DND-41 (cell line): ENCODE results near the gene OLFML2A.

Experiments
- ATAC-seq: fragments of 200-7000 bp; cut with Tn5 transposase; 3 replicates; pipeline ENCODE4 v1.9.1; 2021; ENCODE audit warnings: low read depth; ENCODE audit not compliant: insufficient read depth
- DNase-seq: peaks from one replicate; pipeline ENCODE4 v3.0.0-alpha.2; 2020
- H2AFZ ChIP-seq: 2 replicates; pipeline ENCODE4 v1.6.0; 2012; ENCODE audit warnings: low read depth, low read length
- H3K27ac ChIP-seq: 2 replicates; pipeline ENCODE4 v1.5.1; 2012; ENCODE audit warnings: low read length, inconsistent platforms
- H3K27me3 ChIP-seq: fragments of 200-600 bp; sonication (generic); 2 replicates; pipeline ENCODE4 v1.6.0; 2012; ENCODE audit warnings: low read length, mild to moderate bottlenecking, inconsistent platforms; ENCODE audit not compliant: insufficient read depth, poor library complexity
- H3K36me3 ChIP-seq: 2 replicates; pipeline ENCODE4 v1.5.1; 2012; ENCODE audit warnings: low read length, inconsistent platforms; ENCODE audit not compliant: insufficient read depth
- H3K4me1 ChIP-seq: 2 replicates; pipeline ENCODE4 v1.5.1; 2012; ENCODE audit warnings: mild to moderate bottlenecking, low read length; ENCODE audit not compliant: insufficient read depth
- H3K4me2 ChIP-seq: 2 replicates; pipeline ENCODE4 v1.6.0; 2012; ENCODE audit warnings: mild to moderate bottlenecking, moderate library complexity, low read length, inconsistent platforms; ENCODE audit not compliant: insufficient read depth
- H3K4me3 ChIP-seq, 2 experiments: fragments of 200-600 bp in 1 of 2; shearing (Covaris generic) in 1 of 2; 2 replicates each; pipeline ENCODE4 v1.5.1; 2012 to 2016; ENCODE audit warnings: inconsistent platforms in 2 of 2, low read length in 2 of 2, mild to moderate bottlenecking in 2 of 2, low read depth in 1 of 2, moderate library complexity in 1 of 2
- H3K79me2 ChIP-seq: 2 replicates; pipeline ENCODE4 v1.6.0; 2012; ENCODE audit warnings: low read length, inconsistent platforms; ENCODE audit not compliant: insufficient read depth
- H3K9ac ChIP-seq: 2 replicates; pipeline ENCODE4 v1.6.0; 2012; ENCODE audit warnings: low read depth, mild to moderate bottlenecking, inconsistent platforms, low read length, moderate library complexity
- H3K9me3 ChIP-seq: 2 replicates; pipeline ENCODE4 v1.5.1; 2012; ENCODE audit warnings: low read length, moderate library complexity, mild to moderate bottlenecking, inconsistent platforms; ENCODE audit not compliant: insufficient read depth, severe bottlenecking
- H4K20me1 ChIP-seq: 2 replicates; pipeline ENCODE4 v1.6.0; 2012; ENCODE audit warnings: low read length; ENCODE audit not compliant: insufficient read depth
- CTCF ChIP-seq: IDR thresholded peaks from 2 replicates; pipeline ENCODE4 v1.5.1; 2012; ENCODE audit warnings: borderline replicate concordance, low read length, moderate library complexity, mild to moderate bottlenecking; ENCODE audit not compliant: poor library complexity, severe bottlenecking; ENCODE audit errors: extremely low read depth
- EZH2 ChIP-seq: IDR thresholded peaks from 3 replicates; pipeline ENCODE4 v1.6.1; 2012; ENCODE audit warnings: borderline replicate concordance, low read depth, mild to moderate bottlenecking, moderate library complexity, low read length, inconsistent platforms; ENCODE audit not compliant: severe bottlenecking

Gene OLFML2A

GRCh38 chr9:124813041-124813440, 36.1 kb downstream of the OLFML2A start:
- H2AFZ ChIP-seq = no peak overlapping the region
- H3K4me3 ChIP-seq = no peak overlapping the region
- H3K79me2 ChIP-seq = no peaks in the 10 kb centered on the region
- DNase-seq (no peak), ATAC-seq (no peak)
- no peak for TF ChIP-seq CTCF
- no peak for TF ChIP-seq EZH2
- H3K27me3 ChIP-seq = no peaks in the 10 kb centered on the region
- H3K9ac ChIP-seq = no peak overlapping the region
- H3K9me3 ChIP-seq = no peaks in the 10 kb centered on the region
- peaks cover 2% of the 10 kb centered on the region for H3K4me1 ChIP-seq
- H3K4me2 ChIP-seq = no peak overlapping the region
- H4K20me1 ChIP-seq = no peaks in the 10 kb centered on the region
- no peak overlapping the region for H3K27ac ChIP-seq
- H3K36me3 ChIP-seq = no peaks in the 10 kb centered on the region

GRCh38 chr9:124813501-124814163, 36.7 kb downstream of the OLFML2A start:
- Histone ChIP-seq H4K20me1 (no peaks in the 10 kb centered on the region), H3K9ac (no peak overlapping the region), H2AFZ (no peak overlapping the region), H3K27ac (no peak overlapping the region), H3K36me3 (no peaks in the 10 kb centered on the region), H3K4me1 (peaks cover 8% of the 10 kb centered on the region), H3K79me2 (no peaks in the 10 kb centered on the region), H3K27me3 (no peaks in the 10 kb centered on the region), H3K9me3 (no peaks in the 10 kb centered on the region), H3K4me3 (no peak overlapping the region), H3K4me2 (no peak overlapping the region)
- ATAC-seq = no peak
- no peak for DNase-seq
- TF ChIP-seq CTCF (no peak), EZH2 (no peak)

- Histone ChIP-seq H3K36me3 (no peaks in the 10 kb centered on the region), H3K79me2 (no peaks in the 10 kb centered on the region), H3K27me3 (no peaks in the 10 kb centered on the region), H3K27ac (no peak overlapping the region), H3K4me2 (no peak overlapping the region), H2AFZ (no peak overlapping the region), H4K20me1 (no peaks in the 10 kb centered on the region), H3K9me3 (no peaks in the 10 kb centered on the region), H3K4me3 (no peak overlapping the region), H3K9ac (no peak overlapping the region), H3K4me1 (peaks cover 13% of the 10 kb centered on the region)
- TF ChIP-seq EZH2 (no peak), CTCF (no peak)
- no peak for ATAC-seq
- no peak for DNase-seq
Observed at GRCh38 chr9:124814164-124814535, 37.2 kb downstream of the OLFML2A start.

GRCh38 chr9:124815601-124816000, 38.7 kb downstream of the OLFML2A start:
- H3K4me1 ChIP-seq = peaks cover 16% of the 10 kb centered on the region
- no peaks in the 10 kb centered on the region for H3K36me3 ChIP-seq
- no peaks in the 10 kb centered on the region for H4K20me1 ChIP-seq
- no peaks in the 10 kb centered on the region for H3K27me3 ChIP-seq
- no peak overlapping the region for H3K9ac ChIP-seq
- no peaks in the 10 kb centered on the region for H3K79me2 ChIP-seq
- no peak overlapping the region for H3K4me3 ChIP-seq
- TF ChIP-seq EZH2 = no peak
- no peak for TF ChIP-seq CTCF
- H3K27ac ChIP-seq = no peak overlapping the region
- H2AFZ ChIP-seq = no peak overlapping the region
- DNase-seq (no peak), ATAC-seq (no peak)
- H3K9me3 ChIP-seq = no peaks in the 10 kb centered on the region
- no peak overlapping the region for H3K4me2 ChIP-seq
